ENCODE measurements around the gene SLC46A1. TPM values are rescaled to one million over a fixed set of nuclear protein-coding genes. Genes with fewer than 3 reads are reported as not detected.
A peak's percentile ranks its signal among the peaks of the same experiment; 100 is the strongest.

SLC46A1 gene
- total RNA-seq, 2 experiments from 2014 or later, result 1.5 to 2.2 TPM

- no peak for TF ChIP-seq CTCF (conservative IDR thresholded peaks at IDR 0.05; ENCODE audit: low read length)
- TF ChIP-seq EZH2phosphoT487 (IDR thresholded peaks at IDR 0.05; ENCODE audit: borderline replicate concordance, low read depth, low read length), result no peak
- Histone ChIP-seq H4K20me1 (ENCODE audit: insufficient read depth, low read length) (no peaks in the 10 kb centered on the region), H3K4me3 (ENCODE audit: low read depth, low read length, poor library complexity, severe bottlenecking) (no peak overlapping the region), H3K9me2 (ENCODE audit: insufficient read depth, low read length) (no peaks in the 10 kb centered on the region), H3K4me2 (ENCODE audit: low read length) (no peak overlapping the region), H2AFZ (ENCODE audit: low read length) (no peak overlapping the region), H3K4me1 (ENCODE audit: insufficient read depth, low read length, poor library complexity, severe bottlenecking) (no peaks in the 10 kb centered on the region), H3K36me3 (ENCODE audit: insufficient read depth, low read length) (peaks cover 12% of the 10 kb centered on the region; the same call in 1 of the 2 replicates), H3K9me3 (ENCODE audit: low read length) (no peaks in the 10 kb centered on the region), H3K79me2 (ENCODE audit: insufficient read depth, low read depth, low read length) (no peaks in the 10 kb centered on the region), H3K27ac (ENCODE audit: low read depth, low read length, poor library complexity, severe bottlenecking) (no peak overlapping the region)
- ChIA-PET POLR2A (interaction anchor here (0.9 kb wide), 1 partner anchor 10 kb away, joined by 3 read pairs; no protein-coding TSS in a partner anchor), CTCF (ENCODE audit: unreplicated experiment) (no interaction called here)
- intact Hi-C loops (cut with micrococcal nuclease; ENCODE audit: unreplicated experiment), result no loop called here
- no peak for DNase-seq (ENCODE audit: low spot score)
- TSS peak; percentile 39 for BruUV-seq (replicated peaks)
Measured at GRCh38 chr17:28394337-28395116, 11.5 kb downstream of the SLC46A1 start.

GRCh38 chr17:28392491-28392890 lies 13.5 kb downstream of the SLC46A1 start:
- no peak overlapping the region for H2AFZ ChIP-seq (ENCODE audit: low read length)
- CTCF ChIA-PET (ENCODE audit: unreplicated experiment), result no interaction called here
- H3K4me3 ChIP-seq (ENCODE audit: low read depth, low read length, poor library complexity, severe bottlenecking), result no peak overlapping the region
- no peaks in the 10 kb centered on the region for H3K79me2 ChIP-seq (ENCODE audit: insufficient read depth, low read depth, low read length)
- H3K4me2 ChIP-seq (ENCODE audit: low read length), result no peak overlapping the region
- no peak for DNase-seq (ENCODE audit: low spot score)
- TF ChIP-seq CTCF (conservative IDR thresholded peaks at IDR 0.05; ENCODE audit: low read length) (no peak), EZH2phosphoT487 (IDR thresholded peaks at IDR 0.05; ENCODE audit: borderline replicate concordance, low read depth, low read length) (no peak)
- H3K36me3 ChIP-seq (ENCODE audit: insufficient read depth, low read length), result peaks cover 17% of the 10 kb centered on the region
- H4K20me1 ChIP-seq (ENCODE audit: insufficient read depth, low read length), result no peaks in the 10 kb centered on the region
- no peaks in the 10 kb centered on the region for H3K9me2 ChIP-seq (ENCODE audit: insufficient read depth, low read length)
- BruUV-seq (replicated peaks), result no TSS peak
- H3K4me1 ChIP-seq (ENCODE audit: insufficient read depth, low read length, poor library complexity, severe bottlenecking), result no peaks in the 10 kb centered on the region
- intact Hi-C loops (cut with micrococcal nuclease; ENCODE audit: unreplicated experiment), result no loop called here
- no peaks in the 10 kb centered on the region for H3K9me3 ChIP-seq (ENCODE audit: low read length)
- POLR2A ChIA-PET, result no interaction called here
- H3K27ac ChIP-seq (ENCODE audit: low read depth, low read length, poor library complexity, severe bottlenecking), result no peak overlapping the region

- no peak overlapping the region for H3K4me3 ChIP-seq (ENCODE audit: low read depth, low read length, poor library complexity, severe bottlenecking)
- H2AFZ ChIP-seq (ENCODE audit: low read length), result no peak overlapping the region
- H3K36me3 ChIP-seq (ENCODE audit: insufficient read depth, low read length), result peaks cover 17% of the 10 kb centered on the region
- no peaks in the 10 kb centered on the region for H3K4me1 ChIP-seq (ENCODE audit: insufficient read depth, low read length, poor library complexity, severe bottlenecking)
- intact Hi-C loops (cut with micrococcal nuclease; ENCODE audit: unreplicated experiment), result no loop called here
- no TSS peak for BruUV-seq (replicated peaks)
- no peak for TF ChIP-seq EZH2phosphoT487 (IDR thresholded peaks at IDR 0.05; ENCODE audit: borderline replicate concordance, low read depth, low read length)
- no peak for TF ChIP-seq CTCF (conservative IDR thresholded peaks at IDR 0.05; ENCODE audit: low read length)
- no peaks in the 10 kb centered on the region for H3K9me3 ChIP-seq (ENCODE audit: low read length)
- H4K20me1 ChIP-seq (ENCODE audit: insufficient read depth, low read length), result no peaks in the 10 kb centered on the region
- no peak overlapping the region for H3K4me2 ChIP-seq (ENCODE audit: low read length)
- no peaks in the 10 kb centered on the region for H3K79me2 ChIP-seq (ENCODE audit: insufficient read depth, low read depth, low read length)
- POLR2A ChIA-PET, result no interaction called here
- CTCF ChIA-PET (ENCODE audit: unreplicated experiment), result no interaction called here
- no peak overlapping the region for H3K27ac ChIP-seq (ENCODE audit: low read depth, low read length, poor library complexity, severe bottlenecking)
- no peaks in the 10 kb centered on the region for H3K9me2 ChIP-seq (ENCODE audit: insufficient read depth, low read length)
- DNase-seq (ENCODE audit: low spot score), result no peak
Measured at GRCh38 chr17:28391401-28391800, 14.6 kb downstream of the SLC46A1 start.
